NCI-H774 (cell line): ENCODE results near the gene CCDC141.
"Not testable (repeated sequence)": the region's sequence is repeated elsewhere in the genome, so short reads cannot be mapped to it uniquely, and the experiment has no call there.

Source experiments
- DNase-seq: peaks from one replicate; lab custom pipeline; 2025; lab: John Stamatoyannopoulos, UW

CCDC141 gene

GRCh38 chr2:179049546-179050311 is at the start of gene CCDC141:
CCDC141 (minus strand) TSS chr2:179050137; CDS start chr2:179049941, 196 bp downstream.
- DNase-seq = no peak

- no peak for DNase-seq
These were observed 48.2 kb upstream of the CCDC141 start for GRCh38 chr2:179098080-179098689.

DNA sequence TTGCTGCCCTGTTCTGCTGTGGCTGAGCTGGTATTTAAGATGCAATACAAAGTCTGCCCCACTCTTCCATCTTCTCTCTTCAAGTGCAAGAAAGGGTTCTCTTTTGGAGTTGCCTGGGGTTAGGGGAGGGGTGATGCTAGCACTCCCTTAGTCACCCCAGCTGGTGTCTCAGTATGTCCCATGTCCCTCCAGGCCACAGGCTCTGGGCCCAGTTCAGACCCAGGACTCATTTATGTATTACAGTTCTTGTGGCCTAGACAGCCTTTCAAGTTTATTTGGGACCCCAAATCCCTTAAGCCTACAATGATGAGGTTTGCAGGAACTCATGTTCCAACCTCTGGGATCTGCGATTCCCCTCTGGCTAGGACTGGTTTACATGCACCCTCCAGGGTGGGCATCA is 47.2 kb upstream of the CCDC141 start:
- no peak for DNase-seq

DNA sequence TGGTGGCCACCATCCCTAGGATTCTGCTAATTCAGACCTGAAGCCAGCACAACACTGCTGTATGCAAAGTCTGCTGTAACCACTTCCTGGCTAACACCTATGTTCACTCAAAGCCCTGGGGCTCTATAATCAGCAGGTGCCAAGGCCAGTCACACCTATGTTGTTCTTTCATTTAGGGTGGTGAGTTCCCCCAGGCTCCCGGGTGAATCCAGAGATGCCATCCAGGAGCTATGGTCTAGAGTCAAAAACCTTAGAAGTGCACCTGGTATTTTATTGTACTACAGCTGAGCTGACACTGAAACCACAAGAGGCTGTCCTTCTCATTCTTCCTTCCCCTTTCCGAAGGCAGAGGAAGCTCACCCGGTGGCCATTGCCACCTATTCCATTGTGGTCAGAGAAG is 46.2 kb upstream of the CCDC141 start:
- DNase-seq = no peak

- not testable (repeated sequence) for DNase-seq
These were observed 43.0 kb upstream of the CCDC141 start for GRCh38 chr2:179092912-179093311.

- no peak for DNase-seq
These were observed 32.8 kb upstream of the CCDC141 start for GRCh38 chr2:179082697-179083096.

DNA sequence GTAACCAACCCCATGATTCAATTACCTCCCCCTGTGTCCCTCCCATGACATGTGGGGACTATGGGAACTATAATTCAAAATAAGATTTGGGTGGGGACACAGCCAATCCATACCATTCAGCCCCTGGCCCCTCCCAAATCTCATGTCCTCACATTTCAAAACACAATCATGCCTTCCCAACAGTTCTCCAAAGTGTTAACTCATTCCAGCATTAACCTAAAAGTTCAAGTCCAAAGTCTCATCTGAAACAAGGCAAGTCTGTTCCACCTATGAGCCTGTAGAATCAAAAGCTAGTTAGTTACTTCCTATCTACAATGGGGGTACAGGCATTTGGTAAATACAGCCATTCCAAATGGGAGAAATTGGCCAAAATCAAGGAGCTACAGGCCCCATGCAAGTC is 32.0 kb upstream of the CCDC141 start:
- no peak for DNase-seq

- DNase-seq = no peak
These were observed 22.6 kb upstream of the CCDC141 start for GRCh38 chr2:179072527-179072926.

DNA sequence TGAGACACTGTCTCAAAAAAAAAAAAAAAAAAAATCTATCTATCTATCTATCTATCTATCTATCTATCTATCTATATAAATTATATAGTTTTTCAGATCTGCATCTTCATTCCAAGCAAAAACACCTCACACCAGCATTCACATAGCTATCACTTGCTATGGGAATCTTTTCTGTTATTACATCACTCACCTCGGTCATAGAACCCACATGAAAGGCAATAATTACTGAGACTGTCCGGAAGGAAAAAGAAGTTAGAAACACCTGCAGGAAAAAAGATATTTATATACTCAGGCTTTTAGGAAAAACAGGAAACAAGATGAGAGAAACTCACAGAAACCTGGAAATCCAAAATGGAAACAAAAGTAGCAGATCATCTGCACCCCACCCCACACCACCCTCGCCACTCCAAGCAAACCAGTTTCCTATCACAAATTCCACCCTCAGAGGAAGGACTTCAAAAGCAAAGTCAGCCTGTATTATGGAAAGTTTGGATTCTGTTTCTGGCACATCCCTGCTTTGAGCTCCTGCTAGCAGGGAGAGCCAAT is 21.9 kb upstream of the CCDC141 start:
- DNase-seq = no peak

- DNase-seq = no peak
These were observed 21.0 kb upstream of the CCDC141 start for GRCh38 chr2:179070895-179071294.

DNA sequence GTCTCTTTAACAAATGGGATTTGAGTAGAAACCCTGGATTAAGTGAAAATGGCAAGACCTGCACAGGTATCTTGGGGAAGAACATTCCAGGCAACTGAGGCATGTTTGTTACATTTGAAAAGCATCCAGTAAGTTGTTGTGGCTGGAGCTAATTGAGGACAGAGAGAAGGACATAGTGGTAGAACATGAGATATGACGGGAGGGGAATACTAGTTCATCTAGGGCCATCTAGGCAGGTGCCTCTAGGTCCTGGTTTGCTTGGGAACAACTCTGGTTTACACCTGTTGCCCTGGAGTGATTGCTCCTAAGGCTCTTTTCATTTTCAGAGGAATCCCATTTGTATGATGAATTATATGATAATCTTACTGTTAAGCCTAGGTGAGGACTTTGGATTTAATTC is 19.7 kb upstream of the CCDC141 start:
- DNase-seq = no peak

- no peak for DNase-seq
These were observed 19.2 kb upstream of the CCDC141 start for GRCh38 chr2:179068991-179069643.

DNA sequence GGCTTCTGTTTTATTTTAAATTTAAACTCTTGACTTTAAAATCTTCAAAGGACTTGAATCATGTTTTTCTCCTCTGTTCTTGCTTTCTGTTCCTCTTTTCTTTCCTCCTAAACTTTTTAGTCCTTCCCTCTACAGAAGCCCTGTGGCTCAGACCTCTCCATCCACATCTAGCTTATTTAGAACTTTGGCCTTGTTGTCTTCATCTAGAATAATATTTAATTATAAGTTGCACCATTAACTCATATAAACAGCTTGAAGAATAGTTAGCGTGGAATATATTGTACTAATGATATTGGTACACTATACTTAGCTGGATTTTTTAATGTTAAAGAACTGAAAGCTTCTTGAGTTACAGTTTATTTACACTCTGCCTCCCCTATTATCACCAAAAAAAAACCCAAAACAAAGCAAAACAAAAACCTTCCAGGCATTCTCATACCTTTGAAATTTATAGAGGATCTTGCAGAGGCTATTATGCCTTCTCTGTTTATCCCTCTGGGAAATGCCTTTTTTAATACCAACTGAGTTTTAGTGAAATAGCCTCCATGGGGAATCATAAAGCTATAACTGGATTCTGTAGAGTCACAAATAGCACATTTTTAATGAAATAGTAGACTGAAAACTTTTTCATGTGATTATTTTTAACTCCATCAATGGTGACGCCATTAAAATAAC is 9.2 kb upstream of the CCDC141 start:
- no peak for DNase-seq

- DNase-seq = no peak
These were observed 7.8 kb upstream of the CCDC141 start for GRCh38 chr2:179057737-179058136.

- DNase-seq = not testable (repeated sequence)
These were observed 3.6 kb upstream of the CCDC141 start for GRCh38 chr2:179053568-179053967.

- DNase-seq = no peak
These were observed 1.3 kb upstream of the CCDC141 start for GRCh38 chr2:179051250-179051649.

- no peak for DNase-seq
These were observed 818 bp upstream of the CCDC141 start for GRCh38 chr2:179050755-179051154.

DNA sequence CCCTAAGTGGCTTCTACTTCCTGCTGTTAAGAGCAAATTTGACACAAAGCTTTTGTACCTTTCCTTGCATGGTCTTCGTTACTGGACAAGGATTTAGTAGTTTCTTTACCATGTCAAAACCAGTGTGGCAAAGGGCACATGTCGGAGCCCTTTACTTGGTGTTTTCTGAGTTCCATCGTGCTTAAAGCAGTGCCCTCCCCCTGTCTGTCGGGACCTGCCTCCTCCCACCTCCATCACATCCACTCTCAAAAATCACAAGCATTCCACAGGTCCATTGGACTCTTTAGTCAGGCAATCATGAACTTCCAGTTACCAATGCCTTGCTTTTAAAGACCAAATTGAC is 763 bp downstream of the CCDC141 start:
- DNase-seq = no peak

DNA sequence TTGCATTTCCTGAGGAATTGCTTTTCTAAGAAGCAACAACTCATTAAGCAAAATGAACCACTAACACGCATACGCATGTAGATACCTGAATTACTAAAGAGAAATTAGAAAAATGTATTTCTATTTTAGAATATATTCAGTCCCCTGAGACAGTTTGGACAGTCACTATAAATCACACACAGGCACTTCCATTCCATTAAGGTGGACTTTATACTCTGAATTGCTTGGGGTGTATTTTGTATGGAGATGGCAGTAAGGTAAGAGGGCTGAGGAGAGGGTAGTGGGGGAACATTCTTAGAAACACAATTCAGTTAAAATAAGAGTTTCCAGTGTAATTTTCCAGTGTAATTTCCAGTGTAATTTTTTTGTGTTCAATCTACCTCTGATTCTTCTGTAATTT is 1.8 kb downstream of the CCDC141 start:
- no peak for DNase-seq

DNA sequence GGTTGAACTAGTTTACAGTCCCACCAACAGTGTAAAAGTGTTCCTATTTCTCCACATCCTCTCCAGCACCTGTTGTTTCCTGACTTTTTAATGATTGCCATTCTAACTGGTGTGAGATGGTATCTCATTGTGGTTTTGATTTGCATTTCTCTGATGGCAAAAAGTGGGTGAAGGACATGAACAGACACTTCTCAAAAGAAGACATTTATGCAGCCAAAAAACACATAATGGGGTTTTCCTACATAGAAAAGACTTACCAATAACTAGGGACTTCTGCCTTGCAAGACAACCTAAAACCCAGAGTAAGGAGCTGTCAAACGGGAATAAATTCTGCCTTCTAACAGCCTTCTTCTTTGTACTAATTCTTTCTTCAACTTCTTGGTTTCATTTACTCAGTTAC is 4.3 kb downstream of the CCDC141 start:
- DNase-seq = not testable (repeated sequence)

DNA sequence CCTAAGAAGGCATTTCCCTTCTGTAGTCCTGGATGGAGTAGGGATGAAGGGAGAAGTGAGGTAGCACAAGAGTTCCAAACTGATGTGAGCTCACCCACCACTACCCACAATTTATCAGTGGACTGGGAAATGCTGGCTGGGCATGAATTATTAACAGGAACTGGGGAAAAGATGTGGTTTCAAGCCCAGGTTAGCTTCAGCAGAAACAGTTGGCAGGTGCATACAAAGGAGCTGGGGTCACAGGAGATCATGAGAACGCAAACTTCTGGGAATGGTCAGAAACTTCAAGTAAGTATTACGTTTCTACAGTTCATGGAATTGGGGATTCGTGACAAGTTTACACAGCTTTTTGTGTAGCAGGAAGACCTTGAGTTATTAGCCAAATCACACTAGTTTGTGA is 5.4 kb downstream of the CCDC141 start:
- DNase-seq = no peak

DNA sequence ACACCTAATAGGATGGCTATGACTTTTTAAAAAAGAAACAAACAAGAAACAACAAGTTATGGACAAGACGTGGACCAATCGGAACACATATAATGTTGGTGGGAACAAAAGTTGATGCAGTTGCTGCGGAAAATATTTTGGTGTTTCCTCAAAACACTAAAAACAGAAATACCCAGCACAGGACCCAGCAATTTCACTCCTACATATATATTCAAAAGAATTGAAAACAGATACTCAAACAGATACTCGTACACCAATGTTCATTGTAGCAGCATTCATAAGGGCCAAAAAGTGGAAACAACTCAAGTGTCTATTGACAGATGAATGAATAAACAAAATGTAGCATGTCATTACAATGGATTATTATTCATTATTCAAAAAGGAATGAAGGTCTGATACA is 12.1 kb downstream of the CCDC141 start:
- DNase-seq = no peak
